Esophagus muscularis mucosa (tissue), 4 donors: ENCODE data around the gene FGF8. TPM values are rescaled to one million over a fixed set of nuclear protein-coding genes. Genes with fewer than 3 reads are reported as not detected.

Source experiments
- DNase-seq: peaks from one replicate; pipeline ENCODE4 v3.0.0-alpha.2; 2017; ENCODE audit errors: extremely low spot score
- H3K27ac ChIP-seq, 4 donors: fragments of 200-600 bp; sonication (generic); replicated peaks in 1 of 4; 1 replicate in 3 of 4; 2 replicates in 1 of 4; pipeline ENCODE4 v1.5.1; 2016 to 2019; ENCODE audit warnings: mild to moderate bottlenecking in 1 of 4
- H3K27me3 ChIP-seq, 4 donors: fragments of 200-600 bp; sonication (generic); one replicate each; pipeline versions ENCODE4 v1.5.1 to v1.6.0; 2016 to 2019
- H3K36me3 ChIP-seq, 4 donors: fragments of 200-600 bp; sonication (generic); one replicate each; pipeline ENCODE4 v1.5.1; 2016 to 2019
- H3K4me1 ChIP-seq, 4 donors: fragments of 200-600 bp; sonication (generic); one replicate each; pipeline ENCODE4 v1.5.1; 2016 to 2019
- H3K4me3 ChIP-seq, 4 donors: fragments of 200-600 bp; sonication (generic); 1 replicate in 2 of 4; 2 replicates in 2 of 4; pipeline ENCODE4 v1.5.1; 2016 to 2019; ENCODE audit warnings: mild to moderate bottlenecking in 4 of 4, moderate library complexity in 1 of 4
- H3K9me3 ChIP-seq, 4 donors: fragments of 200-600 bp; sonication (generic); 1 replicate in 3 of 4; 2 replicates in 1 of 4; pipeline ENCODE4 v1.5.1; 2016 to 2019
- EP300 ChIP-seq: sonication (generic); formaldehyde crosslinking; IDR thresholded peaks from one replicate; pipeline ENCODE4 v1.6.1; 2017; ENCODE audit warnings: antibody characterized with exemption
- POLR2A ChIP-seq: fragments of 450-650 bp; IDR thresholded peaks from one replicate; pipeline ENCODE4 v1.6.1; 2017; ENCODE audit warnings: antibody characterized with exemption, moderate library complexity, mild to moderate bottlenecking, low read depth
- POLR2AphosphoS5 ChIP-seq, 2 donors: sonication (generic); formaldehyde crosslinking; IDR thresholded peaks; one replicate each; pipeline ENCODE4 v1.6.1; 2017; ENCODE audit warnings: antibody characterized with exemption in 2 of 2
- whole genome bisulfite sequencing: methylation state at CpG from one replicate; pipeline ENCODE4 v1.1.5; 2018; 5-methylcytosine and 5-hydroxymethylcytosine counted together
- intact Hi-C: fragments of 100-400 bp; cut with DNase I; formaldehyde crosslinking; loops from one replicate; pipeline ENCODE4 v1.15.1; 2023
- total RNA-seq, 4 donors: library from RNA; depleted of rRNA; stranded (reverse); fragments of >200 nt; gene quantifications; one replicate each; pipeline versions ENCODE4 v1.1.0 to v1.2.1, GENCODE V29; 2016
- TF ChIP-seq, protein P1 (sequence below), 3 experiments: fragments of 200-600 bp in 2 of 3; fragments of 450-650 bp in 1 of 3; sonication (generic) in 2 of 3; IDR thresholded peaks; one replicate each; pipeline ENCODE4 v1.5.1; 2017 to 2019; ENCODE audit warnings: antibody characterized with exemption in 3 of 3, mild to moderate bottlenecking in 2 of 3, moderate library complexity in 1 of 3

FGF8 gene
- total RNA-seq, 4 donors from 2014 or later: not detected

DNA sequence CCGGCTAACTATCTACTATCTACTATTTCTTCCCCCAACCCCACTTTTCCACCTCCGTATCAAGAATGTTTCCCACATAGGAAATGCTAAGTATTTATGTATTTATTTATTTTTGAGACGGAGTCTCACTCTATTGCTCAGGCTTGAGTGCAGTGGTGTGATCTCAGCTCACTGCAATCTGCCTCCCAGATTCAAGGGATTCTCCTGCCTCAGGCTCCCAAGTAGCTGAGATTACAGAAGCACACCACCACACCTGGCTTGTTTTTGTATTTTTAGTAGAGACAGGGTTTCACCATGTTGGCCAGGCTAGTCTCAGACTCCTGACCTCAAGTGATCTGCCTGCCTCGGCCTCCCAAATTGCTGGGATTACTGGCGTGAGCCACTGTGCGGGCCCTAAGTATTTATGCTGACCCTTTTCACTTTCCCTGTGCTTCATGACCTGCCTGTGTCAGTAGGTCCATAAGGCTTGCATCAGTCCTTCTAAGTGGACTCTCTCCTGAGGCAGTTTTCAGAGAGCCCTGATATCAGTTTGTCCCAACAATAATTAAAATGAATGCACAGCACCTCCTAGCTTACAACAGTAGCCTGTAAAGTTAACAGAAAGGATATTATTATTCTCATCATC, 55.2 kb downstream of the FGF8 start:
- no peaks in the 10 kb centered on the region for H3K4me1 ChIP-seq
- intact Hi-C loops: no loop called here

More for the DNA sequence above, 55.2 kb downstream of the FGF8 start:
- no peak for TF ChIP-seq POLR2AphosphoS5 (IDR thresholded peaks at IDR 0.05)
- TF ChIP-seq, protein P1, sequence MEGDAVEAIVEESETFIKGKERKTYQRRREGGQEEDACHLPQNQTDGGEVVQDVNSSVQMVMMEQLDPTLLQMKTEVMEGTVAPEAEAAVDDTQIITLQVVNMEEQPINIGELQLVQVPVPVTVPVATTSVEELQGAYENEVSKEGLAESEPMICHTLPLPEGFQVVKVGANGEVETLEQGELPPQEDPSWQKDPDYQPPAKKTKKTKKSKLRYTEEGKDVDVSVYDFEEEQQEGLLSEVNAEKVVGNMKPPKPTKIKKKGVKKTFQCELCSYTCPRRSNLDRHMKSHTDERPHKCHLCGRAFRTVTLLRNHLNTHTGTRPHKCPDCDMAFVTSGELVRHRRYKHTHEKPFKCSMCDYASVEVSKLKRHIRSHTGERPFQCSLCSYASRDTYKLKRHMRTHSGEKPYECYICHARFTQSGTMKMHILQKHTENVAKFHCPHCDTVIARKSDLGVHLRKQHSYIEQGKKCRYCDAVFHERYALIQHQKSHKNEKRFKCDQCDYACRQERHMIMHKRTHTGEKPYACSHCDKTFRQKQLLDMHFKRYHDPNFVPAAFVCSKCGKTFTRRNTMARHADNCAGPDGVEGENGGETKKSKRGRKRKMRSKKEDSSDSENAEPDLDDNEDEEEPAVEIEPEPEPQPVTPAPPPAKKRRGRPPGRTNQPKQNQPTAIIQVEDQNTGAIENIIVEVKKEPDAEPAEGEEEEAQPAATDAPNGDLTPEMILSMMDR (IDR thresholded peaks at IDR 0.05): no peak
- no peak for TF ChIP-seq POLR2A
- no peak for TF ChIP-seq EP300
- Histone ChIP-seq H3K27me3 (peaks cover 0 to 49% (median 0%) of the 10 kb centered on the region in 4 donors), H3K4me3 (no peak overlapping the region), H3K27ac (no peak overlapping the region), H3K9me3 (no peaks in the 10 kb centered on the region), H3K36me3 (no peaks in the 10 kb centered on the region)
- WGBS: 87% methylated on average over 6 of the region's 6 CpGs
- no peak for DNase-seq

Other genes starting within 250 kb of the FGF8 start
- 10 to 100 TPM; 23.2 to 27.2 (median 26.0) TPM for gene POLL, start 187.9 kb downstream of the FGF8 start, total RNA-seq
- gene DPCD, start 187.8 kb downstream of the FGF8 start, total RNA-seq: 10 to 100 TPM; 13.8 to 24.2 (median 18.1) TPM
- gene FBXW4, start 80.9 kb downstream of the FGF8 start, total RNA-seq: 100 to 1,000 TPM; 101 to 168 (median 115) TPM
- gene NPM3, start 7.3 kb upstream of the FGF8 start, total RNA-seq: 10 to 100 TPM; 15.6 to 31.5 (median 16.5) TPM
- gene OGA, start 42.3 kb upstream of the FGF8 start, total RNA-seq: 100 to 1,000 TPM in 2 of 4 donors, 10 to 100 TPM in 2; 85.4 to 131 (median 101) TPM
- gene KCNIP2, start 67.7 kb upstream of the FGF8 start, total RNA-seq: 1 to 10 TPM in 1 of 4 donors, under 1 TPM in 3; 0.32 to 1.7 (median 0.54) TPM